ENCODE data around the gene TNIP1. TPM values are rescaled to one million over a fixed set of nuclear protein-coding genes. Genes with fewer than 3 reads are reported as not detected.

TNIP1 gene
- total RNA-seq, 4 donors from 2014 or later = 112 to 228 (median 188) TPM

DNA sequence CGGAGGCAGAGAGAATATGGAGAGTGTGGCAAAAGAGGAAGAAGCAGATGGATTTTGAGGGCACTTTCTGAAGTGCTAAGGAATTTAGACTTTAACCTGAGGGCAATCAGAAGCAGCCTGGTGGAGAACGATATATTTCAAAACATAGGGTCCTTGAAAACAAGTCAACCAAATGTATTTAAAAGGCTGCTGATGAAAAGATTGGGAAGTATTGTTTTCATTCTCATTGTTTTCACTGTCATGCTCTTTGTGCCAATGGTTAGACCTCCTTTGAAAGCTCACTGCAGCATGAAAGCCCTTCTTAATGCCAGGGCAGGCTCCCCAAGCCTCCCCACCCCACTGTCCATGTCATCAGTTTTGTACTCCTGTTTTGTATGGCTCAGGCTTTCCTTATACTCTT is 62.9 kb downstream of the TNIP1 start:
- Histone ChIP-seq H3K9me3 (no peaks in the 10 kb centered on the region), H3K36me3 (no peaks in the 10 kb centered on the region), H3K27me3 (no peaks in the 10 kb centered on the region), H3K4me3 (no peak overlapping the region), H3K27ac (no peak overlapping the region), H3K4me1 (peaks cover 20 to 22% of the 10 kb centered on the region in 2 donors)
- ATAC-seq (no peak), DNase-seq (peak in 1 of 2 donors; percentile 1)
- in situ Hi-C loops (cut with MboI; ENCODE audit: low sequenced_read_pairs in 4 of 4) = no loop called here
- TF ChIP-seq, protein P1, sequence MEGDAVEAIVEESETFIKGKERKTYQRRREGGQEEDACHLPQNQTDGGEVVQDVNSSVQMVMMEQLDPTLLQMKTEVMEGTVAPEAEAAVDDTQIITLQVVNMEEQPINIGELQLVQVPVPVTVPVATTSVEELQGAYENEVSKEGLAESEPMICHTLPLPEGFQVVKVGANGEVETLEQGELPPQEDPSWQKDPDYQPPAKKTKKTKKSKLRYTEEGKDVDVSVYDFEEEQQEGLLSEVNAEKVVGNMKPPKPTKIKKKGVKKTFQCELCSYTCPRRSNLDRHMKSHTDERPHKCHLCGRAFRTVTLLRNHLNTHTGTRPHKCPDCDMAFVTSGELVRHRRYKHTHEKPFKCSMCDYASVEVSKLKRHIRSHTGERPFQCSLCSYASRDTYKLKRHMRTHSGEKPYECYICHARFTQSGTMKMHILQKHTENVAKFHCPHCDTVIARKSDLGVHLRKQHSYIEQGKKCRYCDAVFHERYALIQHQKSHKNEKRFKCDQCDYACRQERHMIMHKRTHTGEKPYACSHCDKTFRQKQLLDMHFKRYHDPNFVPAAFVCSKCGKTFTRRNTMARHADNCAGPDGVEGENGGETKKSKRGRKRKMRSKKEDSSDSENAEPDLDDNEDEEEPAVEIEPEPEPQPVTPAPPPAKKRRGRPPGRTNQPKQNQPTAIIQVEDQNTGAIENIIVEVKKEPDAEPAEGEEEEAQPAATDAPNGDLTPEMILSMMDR (IDR thresholded peaks at IDR 0.05 in 4 of 5, conservative IDR thresholded peaks at IDR 0.05 in 1 of 5) = no peak
- no peak for TF ChIP-seq POLR2A (IDR thresholded peaks at IDR 0.05)
- intact Hi-C loops (cut with DNase I; ENCODE audit: low total_unique reads) = no loop called here

DNA sequence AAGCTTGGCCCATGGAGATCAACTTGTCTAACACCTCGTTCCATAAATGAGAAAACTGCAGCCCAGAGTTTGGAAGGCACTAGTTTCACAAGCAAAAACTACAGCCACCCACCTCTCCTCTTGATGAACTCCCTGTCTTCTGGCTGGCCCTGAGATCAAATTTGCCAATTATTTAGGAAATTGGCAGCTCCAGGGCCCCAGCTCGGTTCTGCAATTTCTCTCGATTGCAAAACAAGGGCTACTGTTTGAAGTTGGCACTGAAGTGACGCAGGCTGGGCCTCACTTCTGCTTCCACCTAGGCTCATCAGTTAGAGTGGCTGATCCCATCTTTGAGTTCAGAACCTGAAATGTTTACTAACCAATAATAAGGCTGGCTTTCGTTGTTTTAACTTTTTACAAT is 64.1 kb downstream of the TNIP1 start:
- Histone ChIP-seq H3K36me3 (no peaks in the 10 kb centered on the region), H3K27ac (peak overlapping the region; percentile 10 to 65 (median 43)), H3K27me3 (no peaks in the 10 kb centered on the region), H3K4me3 (no peak overlapping the region), H3K9me3 (no peaks in the 10 kb centered on the region), H3K4me1 (peaks cover 9 to 13% of the 10 kb centered on the region in 2 donors)
- intact Hi-C loops (cut with DNase I; ENCODE audit: low total_unique reads) (no loop called here), in situ Hi-C loops (cut with MboI; ENCODE audit: low sequenced_read_pairs in 4 of 4) (no loop called here)
- DNase-seq (peak in 1 of 2 donors; percentile 74), ATAC-seq (peak; percentile 12 to 31)
- no peak for TF ChIP-seq POLR2A (IDR thresholded peaks at IDR 0.05)
- TF ChIP-seq, protein P1 (IDR thresholded peaks at IDR 0.05 in 4 of 5, conservative IDR thresholded peaks at IDR 0.05 in 1 of 5) = no peak

DNA sequence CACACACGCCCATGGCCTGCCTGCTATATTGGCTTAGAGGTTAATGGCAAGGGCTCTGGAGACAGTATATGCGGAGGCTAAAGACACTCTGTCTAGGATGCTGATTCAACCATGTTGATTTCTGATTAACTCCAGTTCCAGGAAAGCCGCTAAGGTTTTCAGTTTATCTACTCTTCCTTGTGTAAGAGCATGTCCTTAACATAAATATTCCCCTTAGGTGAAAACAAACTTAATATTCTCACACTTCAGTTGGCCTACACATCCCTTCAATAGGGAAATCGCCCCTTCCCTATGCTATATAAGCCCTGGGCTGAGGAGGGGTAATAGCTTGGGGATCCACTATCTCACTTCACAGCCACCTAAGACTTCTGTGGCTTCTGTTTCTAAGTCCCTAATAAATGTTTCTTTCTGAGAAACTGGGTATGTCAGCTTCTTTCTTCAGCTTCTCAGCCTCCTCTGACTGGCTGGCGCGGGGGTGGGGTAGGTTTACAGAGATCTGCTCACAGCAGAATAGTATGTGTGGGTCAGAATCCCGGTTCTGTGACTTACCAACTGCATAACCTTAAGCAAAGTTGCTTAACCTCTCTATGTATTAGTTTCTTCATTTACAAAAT is 64.8 kb downstream of the TNIP1 start:
- Histone ChIP-seq H3K9me3 (no peaks in the 10 kb centered on the region), H3K4me1 (peaks cover 6 to 13% of the 10 kb centered on the region in 2 donors), H3K36me3 (no peaks in the 10 kb centered on the region), H3K27me3 (no peaks in the 10 kb centered on the region), H3K4me3 (no peak overlapping the region), H3K27ac (peak overlapping the region in 3 of 4 donors; percentile 38 to 65 (median 48))
- TF ChIP-seq POLR2A (IDR thresholded peaks at IDR 0.05) = no peak
- TF ChIP-seq, protein P1 (IDR thresholded peaks at IDR 0.05 in 4 of 5, conservative IDR thresholded peaks at IDR 0.05 in 1 of 5) = no peak
- in situ Hi-C loops (cut with MboI; ENCODE audit: low sequenced_read_pairs in 4 of 4) = no loop called here
- DNase-seq = no peak
- intact Hi-C loops (cut with DNase I; ENCODE audit: low total_unique reads) = no loop called here
- no peak for ATAC-seq

DNA sequence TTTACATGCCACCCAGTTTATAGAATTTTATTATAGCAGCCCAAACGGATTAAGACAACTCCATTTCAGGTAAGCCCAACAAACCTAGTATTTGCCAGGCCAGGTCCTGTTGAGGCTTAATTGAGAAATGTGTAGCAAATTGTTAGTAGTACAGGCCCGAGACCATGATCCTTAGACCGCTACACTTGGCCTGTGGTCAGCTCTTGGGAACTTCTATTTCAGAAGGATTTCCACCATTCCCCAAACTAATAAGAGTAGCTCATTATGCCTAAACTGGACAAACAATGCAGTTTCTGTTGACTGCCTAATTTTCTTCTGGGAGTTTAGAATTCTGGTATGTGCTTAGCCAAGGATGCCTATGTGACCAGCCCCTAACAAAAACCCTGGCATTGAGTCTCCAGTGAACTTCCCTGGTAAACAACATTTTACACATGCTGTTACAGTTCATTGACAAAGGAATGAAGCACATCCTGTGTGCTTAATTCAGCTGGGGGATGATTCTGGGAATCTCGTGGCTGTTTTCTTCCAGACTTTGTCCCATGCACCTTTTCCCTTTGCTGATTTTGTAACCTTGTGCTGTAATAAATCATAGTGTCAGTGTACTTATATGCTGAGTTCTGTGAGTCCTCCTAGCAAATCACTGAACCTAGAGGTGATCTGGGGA is 66.0 kb downstream of the TNIP1 start:
- DNase-seq (peak in 1 of 2 donors; percentile 34), ATAC-seq (peak; percentile 32 to 52)
- H3K27ac ChIP-seq = peak overlapping the region; percentile 45 to 63 (median 48)
- H3K9me3 ChIP-seq = no peaks in the 10 kb centered on the region
- in situ Hi-C loops (cut with MboI; ENCODE audit: low sequenced_read_pairs in 4 of 4) = no loop called here
- H3K27me3 ChIP-seq = no peaks in the 10 kb centered on the region
- peaks cover 4 to 9% of the 10 kb centered on the region in 2 donors for H3K4me1 ChIP-seq
- TF ChIP-seq, protein P1 (IDR thresholded peaks at IDR 0.05 in 4 of 5, conservative IDR thresholded peaks at IDR 0.05 in 1 of 5) = no peak
- TF ChIP-seq POLR2A (IDR thresholded peaks at IDR 0.05) = no peak
- intact Hi-C loops (cut with DNase I; ENCODE audit: low total_unique reads) = no loop called here
- no peak overlapping the region for H3K4me3 ChIP-seq
- H3K36me3 ChIP-seq = no peaks in the 10 kb centered on the region

Measured in gastrocnemius medialis (tissue), 4 donors.